Loucy (cell line): Measurements from ENCODE around the gene FALEC.

Experiments
- H2AFZ ChIP-seq: fragments of 200-600 bp; sonication (generic); 2 replicates; pipeline ENCODE4 v1.6.0; 2016; ENCODE audit warnings: antibody characterized with exemption, mild to moderate bottlenecking, low read length, moderate library complexity
- H3F3A ChIP-seq: fragments of 200-600 bp; 2 replicates; pipeline ENCODE4 v1.6.0; 2016; ENCODE audit warnings: antibody characterized with exemption, low read depth, mild to moderate bottlenecking
- H3K27me3 ChIP-seq: fragments of 200-600 bp; sonication (generic); 2 replicates; pipeline ENCODE4 v1.6.1; 2014; ENCODE audit warnings: low read length, mild to moderate bottlenecking; ENCODE audit not compliant: insufficient read depth, poor library complexity, severe bottlenecking
- H3K36me3 ChIP-seq: fragments of 200-600 bp; sonication (generic); 2 replicates; pipeline ENCODE4 v1.6.1; 2016; ENCODE audit warnings: low read length; ENCODE audit not compliant: insufficient read depth
- H3K4me1 ChIP-seq: fragments of 200-600 bp; sonication (generic); 2 replicates; pipeline ENCODE4 v1.5.1; 2014; ENCODE audit warnings: low read length, mild to moderate bottlenecking; ENCODE audit not compliant: insufficient read depth, poor library complexity, severe bottlenecking
- H3K4me2 ChIP-seq: fragments of 200-600 bp; sonication (generic); 2 replicates; pipeline ENCODE4 v1.6.0; 2014; ENCODE audit warnings: antibody characterized with exemption, low read length, low read depth, mild to moderate bottlenecking; ENCODE audit not compliant: poor library complexity, severe bottlenecking
- H3K4me3 ChIP-seq: fragments of 200-600 bp; sonication (generic); 2 replicates; pipeline ENCODE4 v1.5.1; 2014; ENCODE audit warnings: low read length, mild to moderate bottlenecking, mixed read lengths; ENCODE audit not compliant: poor library complexity, severe bottlenecking
- H3K79me2 ChIP-seq: fragments of 200-600 bp; sonication (generic); 2 replicates; pipeline ENCODE4 v1.6.1; 2014; ENCODE audit warnings: low read length; ENCODE audit not compliant: insufficient read depth
- H3K9ac ChIP-seq: fragments of 200-600 bp; sonication (generic); 2 replicates; pipeline ENCODE4 v1.6.0; 2014; ENCODE audit warnings: mild to moderate bottlenecking, low read depth, low read length, moderate library complexity; ENCODE audit not compliant: poor library complexity, severe bottlenecking
- H3K9me2 ChIP-seq: fragments of 200-600 bp; sonication (generic); replicated peaks from 2 replicates; pipeline ENCODE4 v1.6.1; 2016; ENCODE audit warnings: low read depth, low read length, mixed read lengths
- H3K9me3 ChIP-seq: fragments of 200-600 bp; sonication (generic); 2 replicates; pipeline ENCODE4 v1.6.1; 2014; ENCODE audit warnings: mild to moderate bottlenecking, antibody characterized with exemption, low read length, low read depth; ENCODE audit not compliant: insufficient read depth
- H4K20me1 ChIP-seq: fragments of 200-600 bp; sonication (generic); 2 replicates; pipeline ENCODE4 v1.6.0; 2014; ENCODE audit warnings: antibody characterized with exemption, low read length, mild to moderate bottlenecking; ENCODE audit not compliant: insufficient read depth, poor library complexity, severe bottlenecking
- EZH2phosphoT487 ChIP-seq: fragments of 200-600 bp; IDR thresholded peaks from 2 replicates; pipeline ENCODE4 v1.6.1; 2018; ENCODE audit warnings: antibody characterized with exemption, mild to moderate bottlenecking, moderate library complexity, borderline replicate concordance
- TF ChIP-seq, protein P1 (sequence below): fragments of 200-600 bp; sonication (generic); conservative IDR thresholded peaks from 2 replicates; pipeline ENCODE4 v1.5.1; 2014; ENCODE audit warnings: mild to moderate bottlenecking, antibody characterized with exemption, low read length

Gene FALEC

DNA sequence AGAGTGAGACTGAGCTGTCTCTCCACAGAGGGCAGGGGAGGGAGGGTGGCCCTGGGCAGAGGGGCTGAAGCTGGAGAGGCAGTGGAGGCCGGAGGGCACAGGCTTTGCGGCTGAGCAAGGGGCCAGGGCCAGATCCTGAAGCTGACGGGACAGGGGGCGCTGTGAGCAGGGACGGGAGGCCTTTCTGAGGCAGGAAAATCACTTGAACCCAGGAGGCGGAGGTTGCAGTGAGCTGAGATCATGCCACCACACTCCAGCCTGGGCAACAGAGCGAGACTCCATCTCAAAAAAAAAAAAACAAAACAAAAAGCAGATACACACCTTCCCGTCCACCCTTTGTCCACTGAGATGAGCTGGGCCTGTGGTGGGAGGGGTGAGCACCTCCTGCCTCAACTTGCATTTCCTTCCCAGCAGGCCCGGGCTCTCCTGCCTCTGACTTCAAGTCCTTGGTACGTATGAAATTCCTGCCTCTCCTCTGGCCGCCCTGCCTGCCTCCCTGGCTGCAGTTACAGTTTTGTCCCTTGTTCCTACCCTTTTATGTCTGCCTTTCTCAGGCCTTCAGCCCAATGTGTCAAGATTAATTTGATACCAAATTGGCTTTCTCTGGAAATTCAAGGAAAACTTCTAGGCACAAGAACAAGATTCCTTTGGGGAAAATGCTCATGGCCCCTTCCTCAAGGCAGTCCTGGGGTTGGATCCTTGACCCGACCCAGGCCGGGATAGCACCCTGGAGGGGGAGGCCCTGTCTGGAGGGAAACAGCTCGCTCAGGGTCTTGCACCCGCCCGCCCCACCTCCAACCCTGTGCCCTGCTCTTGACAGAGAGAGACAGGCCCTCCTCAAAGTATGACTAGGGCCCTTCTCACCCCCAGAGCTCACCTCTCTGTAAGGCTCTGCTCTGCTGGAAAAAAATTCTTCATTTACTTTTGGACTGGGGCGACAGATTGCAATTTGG, 22.5 kb downstream of the FALEC start:
- no peaks in the 10 kb centered on the region for H3K9me2 ChIP-seq
- no peaks in the 10 kb centered on the region for H3K36me3 ChIP-seq
- no peak overlapping the region for H3K9ac ChIP-seq
- no peak overlapping the region for H3K4me2 ChIP-seq
- TF ChIP-seq, protein P1, sequence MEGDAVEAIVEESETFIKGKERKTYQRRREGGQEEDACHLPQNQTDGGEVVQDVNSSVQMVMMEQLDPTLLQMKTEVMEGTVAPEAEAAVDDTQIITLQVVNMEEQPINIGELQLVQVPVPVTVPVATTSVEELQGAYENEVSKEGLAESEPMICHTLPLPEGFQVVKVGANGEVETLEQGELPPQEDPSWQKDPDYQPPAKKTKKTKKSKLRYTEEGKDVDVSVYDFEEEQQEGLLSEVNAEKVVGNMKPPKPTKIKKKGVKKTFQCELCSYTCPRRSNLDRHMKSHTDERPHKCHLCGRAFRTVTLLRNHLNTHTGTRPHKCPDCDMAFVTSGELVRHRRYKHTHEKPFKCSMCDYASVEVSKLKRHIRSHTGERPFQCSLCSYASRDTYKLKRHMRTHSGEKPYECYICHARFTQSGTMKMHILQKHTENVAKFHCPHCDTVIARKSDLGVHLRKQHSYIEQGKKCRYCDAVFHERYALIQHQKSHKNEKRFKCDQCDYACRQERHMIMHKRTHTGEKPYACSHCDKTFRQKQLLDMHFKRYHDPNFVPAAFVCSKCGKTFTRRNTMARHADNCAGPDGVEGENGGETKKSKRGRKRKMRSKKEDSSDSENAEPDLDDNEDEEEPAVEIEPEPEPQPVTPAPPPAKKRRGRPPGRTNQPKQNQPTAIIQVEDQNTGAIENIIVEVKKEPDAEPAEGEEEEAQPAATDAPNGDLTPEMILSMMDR = peak; percentile 33
- TF ChIP-seq EZH2phosphoT487 = no peak
- H3K27me3 ChIP-seq = no peaks in the 10 kb centered on the region
- no peak overlapping the region for H2AFZ ChIP-seq
- H4K20me1 ChIP-seq = no peaks in the 10 kb centered on the region
- H3K79me2 ChIP-seq = no peaks in the 10 kb centered on the region
- no peaks in the 10 kb centered on the region for H3K9me3 ChIP-seq
- H3K4me3 ChIP-seq = no peak overlapping the region
- H3K4me1 ChIP-seq = no peaks in the 10 kb centered on the region
- H3F3A ChIP-seq = no peaks in the 10 kb centered on the region

DNA sequence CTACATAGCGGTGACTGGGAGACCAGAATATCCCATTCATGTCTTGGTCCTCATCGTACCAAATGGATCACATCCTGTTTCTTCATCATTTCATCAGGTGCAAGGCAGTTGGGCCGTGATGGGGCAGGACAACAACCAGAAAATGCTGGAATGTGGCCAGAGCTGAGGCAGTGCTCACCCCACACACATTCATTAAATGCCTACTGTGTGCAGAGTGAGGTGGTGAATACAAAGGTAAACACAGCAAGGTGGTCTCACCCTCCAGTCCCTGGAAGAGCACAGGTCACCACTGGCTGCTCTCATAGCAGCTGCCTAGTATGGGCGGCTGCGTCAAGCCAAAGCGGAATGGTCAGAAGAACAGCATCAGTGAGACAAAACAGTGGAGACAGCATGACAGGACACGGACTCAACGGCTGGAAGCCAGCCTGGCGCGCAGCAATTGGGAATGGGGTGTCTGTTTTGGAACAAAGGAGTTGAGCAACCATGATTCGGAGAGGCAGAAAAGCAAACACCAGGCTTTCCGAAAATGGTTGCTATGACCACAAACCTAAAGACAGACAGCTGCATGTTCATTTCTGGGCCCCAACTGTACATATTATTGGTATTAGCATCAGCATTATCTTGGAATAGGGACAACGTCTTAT, 28.1 kb downstream of the FALEC start:
- no peaks in the 10 kb centered on the region for H4K20me1 ChIP-seq
- no peaks in the 10 kb centered on the region for H3K27me3 ChIP-seq
- no peaks in the 10 kb centered on the region for H3K9me2 ChIP-seq
- no peak overlapping the region for H3K4me2 ChIP-seq
- H3K79me2 ChIP-seq = no peaks in the 10 kb centered on the region
- H3K9ac ChIP-seq = no peak overlapping the region
- H3K4me1 ChIP-seq = no peaks in the 10 kb centered on the region
- H3K4me3 ChIP-seq = no peak overlapping the region
- H2AFZ ChIP-seq = no peak overlapping the region
- H3F3A ChIP-seq = no peaks in the 10 kb centered on the region
- no peaks in the 10 kb centered on the region for H3K9me3 ChIP-seq
- TF ChIP-seq EZH2phosphoT487 = no peak
- TF ChIP-seq, protein P1 = no peak
- H3K36me3 ChIP-seq = no peaks in the 10 kb centered on the region

DNA sequence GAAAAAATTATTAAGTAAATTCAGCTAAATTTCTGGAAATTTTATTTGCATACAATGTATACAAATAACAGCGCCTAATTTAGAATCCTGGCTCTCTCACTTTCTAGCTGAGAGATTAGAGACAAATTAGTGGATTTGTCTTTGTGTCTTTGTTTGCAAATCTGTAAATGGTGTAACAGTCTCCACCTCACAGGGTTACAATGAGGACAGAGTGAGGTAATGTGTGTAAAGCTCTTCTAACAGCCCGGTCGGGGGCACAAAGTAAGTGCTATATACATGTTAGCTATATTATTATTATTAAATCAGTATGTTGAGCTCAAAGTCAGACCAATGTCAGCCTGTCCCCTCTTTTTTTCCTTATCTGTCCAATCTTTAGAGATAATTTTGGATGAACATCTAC, 28.7 kb downstream of the FALEC start:
- H4K20me1 ChIP-seq = no peaks in the 10 kb centered on the region
- no peaks in the 10 kb centered on the region for H3F3A ChIP-seq
- H3K9me3 ChIP-seq = no peaks in the 10 kb centered on the region
- TF ChIP-seq EZH2phosphoT487 = no peak
- TF ChIP-seq, protein P1 = no peak
- H3K9ac ChIP-seq = no peak overlapping the region
- no peaks in the 10 kb centered on the region for H3K4me1 ChIP-seq
- H3K79me2 ChIP-seq = no peaks in the 10 kb centered on the region
- no peaks in the 10 kb centered on the region for H3K27me3 ChIP-seq
- H3K4me2 ChIP-seq = no peak overlapping the region
- H2AFZ ChIP-seq = no peak overlapping the region
- no peaks in the 10 kb centered on the region for H3K36me3 ChIP-seq
- no peak overlapping the region for H3K4me3 ChIP-seq
- no peaks in the 10 kb centered on the region for H3K9me2 ChIP-seq
